Measurements from ENCODE around the gene GALNTL6. TPM values are rescaled to one million over a fixed set of nuclear protein-coding genes. Genes with fewer than 3 reads are reported as not detected.

GALNTL6 gene
- total and polyA plus RNA-seq, 2 of the 4 experiments (the other 2 are of a cell fraction) = under 0.01 TPM; not detected in 1

GRCh38 chr4:172352356-172352755, 539.2 kb downstream of the GALNTL6 start:
- H3K23ac ChIP-seq (ENCODE audit: low read depth, low read length) = no peak overlapping the region
- H4K91ac ChIP-seq (ENCODE audit: insufficient read depth, low read depth, low read length) = no peak overlapping the region
- H3K4ac ChIP-seq (ENCODE audit: low read depth, low read length) = no peak overlapping the region
- TF ChIP-seq, protein P1, sequence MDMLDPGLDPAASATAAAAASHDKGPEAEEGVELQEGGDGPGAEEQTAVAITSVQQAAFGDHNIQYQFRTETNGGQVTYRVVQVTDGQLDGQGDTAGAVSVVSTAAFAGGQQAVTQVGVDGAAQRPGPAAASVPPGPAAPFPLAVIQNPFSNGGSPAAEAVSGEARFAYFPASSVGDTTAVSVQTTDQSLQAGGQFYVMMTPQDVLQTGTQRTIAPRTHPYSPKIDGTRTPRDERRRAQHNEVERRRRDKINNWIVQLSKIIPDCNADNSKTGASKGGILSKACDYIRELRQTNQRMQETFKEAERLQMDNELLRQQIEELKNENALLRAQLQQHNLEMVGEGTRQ (IDR thresholded peaks at IDR 0.05; ENCODE audit: low read depth, low read length) = no peak
- no peak for TF ChIP-seq RFX5 (IDR thresholded peaks at IDR 0.05; ENCODE audit: low read depth, low read length)
- TF ChIP-seq SMC3 (IDR thresholded peaks at IDR 0.05; ENCODE audit: low read depth, low read length) = no peak
- TF ChIP-seq MXI1 (IDR thresholded peaks at IDR 0.05; ENCODE audit: borderline replicate concordance, low read depth, low read length) = no peak
- no peak for TF ChIP-seq CEBPB (IDR thresholded peaks at IDR 0.05; ENCODE audit: low read depth, low read length)
- no peak for TF ChIP-seq RCOR1 (IDR thresholded peaks at IDR 0.05; ENCODE audit: insufficient replicate concordance, low read length)
- TF ChIP-seq CHD1 (IDR thresholded peaks at IDR 0.05; ENCODE audit: low read depth, low read length) = no peak
- no peak for TF ChIP-seq NFE2L2 (IDR thresholded peaks at IDR 0.05; ENCODE audit: low read depth, low read length)
- no peak for TF ChIP-seq BHLHE40 (IDR thresholded peaks at IDR 0.05; ENCODE audit: low read depth, low read length)
- TF ChIP-seq POLR2A (IDR thresholded peaks at IDR 0.05; ENCODE audit: low read depth, low read length) = no peak
- no peak for TF ChIP-seq ELK1 (IDR thresholded peaks at IDR 0.05; ENCODE audit: borderline replicate concordance, low read depth, low read length)
- H4K20me1 ChIP-seq (ENCODE audit: insufficient read depth, low read length) = no peaks in the 10 kb centered on the region
- intact Hi-C loops (cut with micrococcal nuclease) (no loop called here), dilution Hi-C loops (cut with HindIII; ENCODE audit: low sequenced_read_pairs, unreplicated experiment) (no loop called here), in situ Hi-C loops (cut with MboI; ENCODE audit: low sequenced_read_pairs) (no loop called here)
- no peaks in the 10 kb centered on the region for H3K36me3 ChIP-seq (ENCODE audit: control insufficient read depth, insufficient read depth, low read length)
- no peak overlapping the region for H2BK20ac ChIP-seq (ENCODE audit: low read depth, low read length)
- H3K4me3 ChIP-seq (ENCODE audit: insufficient read depth, low read depth, low read length) = no peak overlapping the region
- DNase-seq = no peak
- ChIA-PET CTCF (no interaction called here), POLR2A (ENCODE audit: unreplicated experiment) (no interaction called here)
- H3K56ac ChIP-seq (ENCODE audit: extremely low read depth, insufficient read depth, low read length) = no peak overlapping the region
- WGBS, 2 experiments (ENCODE audit: extremely low coverage in 2 of 2, insufficient read length in 1 of 2) = no CpG with 5 or more reads among the region's 3 CpGs
- H3K79me1 ChIP-seq (ENCODE audit: low read depth in 1 of 2, low read length in 2 of 2) = no peaks in the 10 kb centered on the region
- no peak overlapping the region for H2AK5ac ChIP-seq (ENCODE audit: low read depth, low read length)
- H3K9ac ChIP-seq (ENCODE audit: low read depth, low read length) = no peak overlapping the region
- no peaks in the 10 kb centered on the region for H3K4me1 ChIP-seq (ENCODE audit: control insufficient read depth, insufficient read depth, low read length)
- no peak overlapping the region for H4K5ac ChIP-seq (ENCODE audit: low read depth, low read length)
- no peak overlapping the region for H3K18ac ChIP-seq (ENCODE audit: low read depth, low read length)
- H3K9me3 ChIP-seq (ENCODE audit: control insufficient read depth, insufficient read depth, low read length) = peaks cover 5% of the 10 kb centered on the region
- no peak overlapping the region for H2AFZ ChIP-seq (replicated peaks; ENCODE audit: low read length, poor library complexity)
- H2BK15ac ChIP-seq (ENCODE audit: low read depth, low read length) = no peak overlapping the region
- no peaks in the 10 kb centered on the region for H3K27me3 ChIP-seq (ENCODE audit: control insufficient read depth, insufficient read depth, low read length)
- H4K8ac ChIP-seq (ENCODE audit: low read depth in 2 of 2, low read length in 2 of 2) = no peak overlapping the region
- H3K27ac ChIP-seq (ENCODE audit: insufficient read depth, low read length) = no peak overlapping the region
- no peaks in the 10 kb centered on the region for H3K9me1 ChIP-seq (ENCODE audit: insufficient read depth, low read length)
- no peak overlapping the region for H2AK9ac ChIP-seq (replicated peaks; ENCODE audit: low read depth, low read length, poor library complexity)
- H2BK120ac ChIP-seq (ENCODE audit: low read depth, low read length) = no peak overlapping the region
- no peak overlapping the region for H2BK5ac ChIP-seq (ENCODE audit: low read depth, low read length, poor library complexity, severe bottlenecking)
- no peak overlapping the region for H3K14ac ChIP-seq (replicated peaks; ENCODE audit: low read depth, low read length)
- H3K4me2 ChIP-seq (ENCODE audit: low read depth, low read length) = no peak overlapping the region
- ATAC-seq (ENCODE audit: low read depth) = no peak
- BruUV-seq (replicated peaks) = no TSS peak
